Neural progenitor cell (in vitro differentiated cells): ENCODE data around the gene RAD51B.

ENCODE experiments used
- EZH2 ChIP-seq: fragments of 200-600 bp; sonication (generic); IDR thresholded peaks from 2 replicates; pipeline ENCODE4 v1.6.1; 2017; ENCODE audit warnings: antibody characterized with exemption, mild to moderate bottlenecking, moderate library complexity
- EZH2phosphoT487 ChIP-seq: fragments of 200-600 bp; sonication (generic); IDR thresholded peaks from 2 replicates; pipeline ENCODE4 v1.6.1; 2017; ENCODE audit warnings: antibody characterized with exemption
- TF ChIP-seq, protein P1 (sequence below): fragments of 200-600 bp; sonication (generic); IDR thresholded peaks from 2 replicates; pipeline ENCODE4 v1.5.1; 2017; ENCODE audit warnings: antibody characterized with exemption, mild to moderate bottlenecking

DNA sequence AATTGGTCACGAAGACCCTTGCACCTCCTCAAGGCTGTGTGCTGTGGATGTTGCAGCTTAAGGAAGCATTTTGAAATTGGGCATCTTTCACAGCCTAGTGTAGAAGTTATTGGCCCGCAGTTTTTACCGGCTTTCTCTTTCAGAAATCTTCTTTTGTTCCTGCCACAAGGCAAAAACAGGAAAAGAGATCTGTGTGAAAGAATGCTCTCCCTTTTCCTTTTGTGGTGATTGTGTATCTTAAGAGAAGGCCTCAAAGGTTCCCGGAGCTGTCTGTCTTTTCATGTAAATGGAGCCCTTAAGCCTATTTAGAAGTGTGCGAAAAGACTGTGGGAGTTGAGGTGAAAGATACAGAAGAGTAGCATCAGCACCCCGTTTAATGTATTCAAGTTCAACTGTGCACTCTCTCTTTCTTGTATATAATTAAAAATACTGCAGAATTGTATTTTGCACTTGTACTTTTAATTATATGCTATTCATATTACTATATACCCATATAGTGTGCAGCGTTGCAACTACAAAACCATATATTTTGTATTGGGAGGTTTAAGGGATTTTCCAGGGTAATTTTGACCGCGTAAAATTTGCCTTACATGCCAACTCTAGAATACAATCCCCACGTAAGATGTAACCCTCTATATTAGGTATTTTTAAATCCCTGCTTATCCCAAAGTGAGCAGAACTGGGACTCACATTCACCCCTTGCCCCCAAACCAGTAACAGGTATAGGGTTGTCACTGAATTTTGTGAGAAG, 441.7 kb downstream of the RAD51B start:
- TF ChIP-seq, protein P1, sequence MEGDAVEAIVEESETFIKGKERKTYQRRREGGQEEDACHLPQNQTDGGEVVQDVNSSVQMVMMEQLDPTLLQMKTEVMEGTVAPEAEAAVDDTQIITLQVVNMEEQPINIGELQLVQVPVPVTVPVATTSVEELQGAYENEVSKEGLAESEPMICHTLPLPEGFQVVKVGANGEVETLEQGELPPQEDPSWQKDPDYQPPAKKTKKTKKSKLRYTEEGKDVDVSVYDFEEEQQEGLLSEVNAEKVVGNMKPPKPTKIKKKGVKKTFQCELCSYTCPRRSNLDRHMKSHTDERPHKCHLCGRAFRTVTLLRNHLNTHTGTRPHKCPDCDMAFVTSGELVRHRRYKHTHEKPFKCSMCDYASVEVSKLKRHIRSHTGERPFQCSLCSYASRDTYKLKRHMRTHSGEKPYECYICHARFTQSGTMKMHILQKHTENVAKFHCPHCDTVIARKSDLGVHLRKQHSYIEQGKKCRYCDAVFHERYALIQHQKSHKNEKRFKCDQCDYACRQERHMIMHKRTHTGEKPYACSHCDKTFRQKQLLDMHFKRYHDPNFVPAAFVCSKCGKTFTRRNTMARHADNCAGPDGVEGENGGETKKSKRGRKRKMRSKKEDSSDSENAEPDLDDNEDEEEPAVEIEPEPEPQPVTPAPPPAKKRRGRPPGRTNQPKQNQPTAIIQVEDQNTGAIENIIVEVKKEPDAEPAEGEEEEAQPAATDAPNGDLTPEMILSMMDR: no peak
- TF ChIP-seq EZH2phosphoT487: peak; percentile 68
- no peak for TF ChIP-seq EZH2
